HL-60 (cell line): ENCODE data around the gene CMIP.

ENCODE experiments used
- DNase-seq, 2 experiments: peaks; one replicate each; pipeline ENCODE4 v3.0.0-alpha.2; 2010 to 2020; ENCODE audit warnings: low read depth in 1 of 2, low spot score in 1 of 2
- H3K27ac ChIP-seq: fragments of 250-450 bp; sonication (Bioruptor Pico); replicated peaks from 2 replicates; pipeline ENCODE4 v1.5.1; 2020; ENCODE audit warnings: mild to moderate bottlenecking, moderate library complexity
- H3K27me3 ChIP-seq: fragments of 250-450 bp; sonication (Bioruptor Pico); 2 replicates; pipeline ENCODE4 v1.5.1; 2021; ENCODE audit warnings: mild to moderate bottlenecking, moderate library complexity; ENCODE audit not compliant: insufficient read depth, poor library complexity, severe bottlenecking
- H3K4me3 ChIP-seq: replicated peaks from 2 replicates; pipeline ENCODE4 v1.5.1; 2011; ENCODE audit warnings: mild to moderate bottlenecking, control low read depth, low read length; ENCODE audit not compliant: insufficient read depth
- CTCF ChIP-seq: IDR thresholded peaks from one replicate; pipeline ENCODE4 v1.5.1; 2011; ENCODE audit warnings: low read length, control low read depth, inconsistent platforms; ENCODE audit not compliant: insufficient read depth
- GABPA ChIP-seq: IDR thresholded peaks from 2 replicates; pipeline ENCODE4 v1.6.1; 2012; ENCODE audit warnings: low read depth
- POLR2AphosphoS5 ChIP-seq: IDR thresholded peaks from 2 replicates; pipeline ENCODE4 v1.6.1; 2012; ENCODE audit warnings: low read depth
- REST ChIP-seq: IDR thresholded peaks from 2 replicates; pipeline ENCODE4 v1.6.1; 2012; ENCODE audit warnings: low read depth; ENCODE audit not compliant: insufficient replicate concordance
- SPI1 ChIP-seq: IDR thresholded peaks from 2 replicates; pipeline ENCODE4 v1.6.1; 2012; ENCODE audit warnings: low read depth, mild to moderate bottlenecking, borderline replicate concordance

Gene CMIP

GRCh38 chr16:81397879-81398520, 46.6 kb upstream of the CMIP start:
- H3K27ac ChIP-seq: no peak overlapping the region
- no peak for DNase-seq
- no peak overlapping the region for H3K4me3 ChIP-seq
- no peaks in the 10 kb centered on the region for H3K27me3 ChIP-seq
- TF ChIP-seq CTCF (no peak), GABPA (no peak), SPI1 (peak; percentile 58)

GRCh38 chr16:81399909-81400308, 44.7 kb upstream of the CMIP start:
- DNase-seq: no peak
- TF ChIP-seq CTCF: no peak
- TF ChIP-seq GABPA: no peak
- TF ChIP-seq POLR2AphosphoS5: no peak
- TF ChIP-seq REST: no peak
- no peak for TF ChIP-seq SPI1
- no peak overlapping the region for H3K4me3 ChIP-seq
- H3K27me3 ChIP-seq: no peaks in the 10 kb centered on the region
- H3K27ac ChIP-seq: no peak overlapping the region

GRCh38 chr16:81401035-81401950, 43.3 kb upstream of the CMIP start:
- no peak for DNase-seq
- Histone ChIP-seq H3K4me3 (no peak overlapping the region), H3K27ac (no peak overlapping the region), H3K27me3 (no peaks in the 10 kb centered on the region)
- TF ChIP-seq SPI1 (no peak), GABPA (no peak), REST (no peak), CTCF (no peak), POLR2AphosphoS5 (no peak)
